ENCODE measurements around the gene SHISA9.

Gene SHISA9

GRCh38 chr16:12972246-12972645, 70.8 kb downstream of the SHISA9 start:
- TF ChIP-seq CTCF (IDR thresholded peaks at IDR 0.05; ENCODE audit: low read length) (no peak), EZH2 (IDR thresholded peaks at IDR 0.05; ENCODE audit: borderline replicate concordance, low read length) (no peak)

GRCh38 chr16:12975766-12976165, 74.4 kb downstream of the SHISA9 start:
- Histone ChIP-seq H4K20me1 (ENCODE audit: insufficient read depth, low read length) (no peaks in the 10 kb centered on the region), H3F3A (ENCODE audit: insufficient read depth, low read length) (no peaks in the 10 kb centered on the region), H3K4me1 (ENCODE audit: insufficient read depth, low read length, severe bottlenecking) (no peaks in the 10 kb centered on the region), H3K4me3 (ENCODE audit: low read depth, low read length, poor library complexity, severe bottlenecking) (no peak overlapping the region), H3K9me3 (ENCODE audit: low read length) (no peaks in the 10 kb centered on the region), H3K36me3 (ENCODE audit: insufficient read depth, low read length) (no peaks in the 10 kb centered on the region), H3K27ac (ENCODE audit: low read depth, low read length, poor library complexity, severe bottlenecking) (no peak overlapping the region), H2AFZ (ENCODE audit: low read length) (no peak overlapping the region), H3K9ac (ENCODE audit: low read length) (no peak overlapping the region), H3K79me2 (ENCODE audit: insufficient read depth, low read length) (no peaks in the 10 kb centered on the region), H3K9me2 (ENCODE audit: low read depth, low read length) (no peaks in the 10 kb centered on the region), H3K27me3 (ENCODE audit: insufficient read depth, low read length) (no peaks in the 10 kb centered on the region), H3K4me2 (ENCODE audit: low read length) (no peak overlapping the region)
- no peak for TF ChIP-seq CTCF (IDR thresholded peaks at IDR 0.05; ENCODE audit: low read length)
- TF ChIP-seq EZH2 (IDR thresholded peaks at IDR 0.05; ENCODE audit: borderline replicate concordance, low read length) = no peak

More at GRCh38 chr16:12972246-12972645, 70.8 kb downstream of the SHISA9 start:
- no peaks in the 10 kb centered on the region for H3K36me3 ChIP-seq (ENCODE audit: insufficient read depth, low read length)
- no peak overlapping the region for H3K4me2 ChIP-seq (ENCODE audit: low read length)
- no peaks in the 10 kb centered on the region for H3F3A ChIP-seq (ENCODE audit: insufficient read depth, low read length)
- H3K9me3 ChIP-seq (ENCODE audit: low read length) = no peaks in the 10 kb centered on the region
- no peak overlapping the region for H3K4me3 ChIP-seq (ENCODE audit: low read depth, low read length, poor library complexity, severe bottlenecking)
- H3K27ac ChIP-seq (ENCODE audit: low read depth, low read length, poor library complexity, severe bottlenecking) = no peak overlapping the region
- H3K4me1 ChIP-seq (ENCODE audit: insufficient read depth, low read length, severe bottlenecking) = no peaks in the 10 kb centered on the region
- H2AFZ ChIP-seq (ENCODE audit: low read length) = no peak overlapping the region
- H3K9ac ChIP-seq (ENCODE audit: low read length) = no peak overlapping the region
- H4K20me1 ChIP-seq (ENCODE audit: insufficient read depth, low read length) = no peaks in the 10 kb centered on the region
- H3K27me3 ChIP-seq (ENCODE audit: insufficient read depth, low read length) = no peaks in the 10 kb centered on the region
- H3K9me2 ChIP-seq (ENCODE audit: low read depth, low read length) = no peaks in the 10 kb centered on the region
- H3K79me2 ChIP-seq (ENCODE audit: insufficient read depth, low read length) = no peaks in the 10 kb centered on the region

DNA sequence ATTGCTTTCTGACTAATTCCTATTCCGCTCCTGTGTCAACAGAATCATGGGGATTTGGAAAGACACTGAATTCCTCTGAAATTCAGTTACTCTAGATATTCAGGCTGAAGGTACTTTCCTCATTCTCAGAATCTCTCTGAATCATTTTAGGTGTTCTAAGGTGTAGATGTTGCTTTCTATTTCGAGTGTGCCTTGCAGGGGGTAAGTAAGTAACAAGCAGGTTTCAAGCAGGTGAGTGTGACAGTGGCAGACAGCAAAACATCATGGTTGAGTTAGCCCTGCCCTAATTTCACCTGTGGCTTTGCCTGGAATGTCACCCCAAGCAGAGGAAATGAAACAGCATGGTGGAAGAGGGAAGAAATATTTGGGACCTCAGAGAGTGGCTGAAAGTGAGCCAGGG, 75.1 kb downstream of the SHISA9 start:
- no peaks in the 10 kb centered on the region for H4K20me1 ChIP-seq (ENCODE audit: insufficient read depth, low read length)
- no peaks in the 10 kb centered on the region for H3K4me1 ChIP-seq (ENCODE audit: insufficient read depth, low read length, severe bottlenecking)
- H3K9ac ChIP-seq (ENCODE audit: low read length) = no peak overlapping the region
- H3K9me2 ChIP-seq (ENCODE audit: low read depth, low read length) = no peaks in the 10 kb centered on the region
- no peak overlapping the region for H3K4me2 ChIP-seq (ENCODE audit: low read length)
- no peak for TF ChIP-seq EZH2 (IDR thresholded peaks at IDR 0.05; ENCODE audit: borderline replicate concordance, low read length)
- TF ChIP-seq CTCF (IDR thresholded peaks at IDR 0.05; ENCODE audit: low read length) = no peak
- H3K79me2 ChIP-seq (ENCODE audit: insufficient read depth, low read length) = no peaks in the 10 kb centered on the region
- no peaks in the 10 kb centered on the region; the same call in 1 of the 2 replicates for H3K27me3 ChIP-seq (ENCODE audit: insufficient read depth, low read length)
- no peaks in the 10 kb centered on the region for H3K36me3 ChIP-seq (ENCODE audit: insufficient read depth, low read length)
- H3K27ac ChIP-seq (ENCODE audit: low read depth, low read length, poor library complexity, severe bottlenecking) = no peak overlapping the region
- no peaks in the 10 kb centered on the region for H3F3A ChIP-seq (ENCODE audit: insufficient read depth, low read length)
- H3K4me3 ChIP-seq (ENCODE audit: low read depth, low read length, poor library complexity, severe bottlenecking) = no peak overlapping the region
- H2AFZ ChIP-seq (ENCODE audit: low read length) = no peak overlapping the region
- no peaks in the 10 kb centered on the region for H3K9me3 ChIP-seq (ENCODE audit: low read length)

All from OCI-LY1 (cell line).